Measurements from ENCODE around the gene CDC40.

CDC40 gene

GRCh38 chr6:110198561-110198960, 18.3 kb downstream of the CDC40 start:
- TF ChIP-seq CTCF (IDR thresholded peaks at IDR 0.05; ENCODE audit: borderline replicate concordance, extremely low read depth, low read length, poor library complexity, severe bottlenecking) (no peak), EZH2 (IDR thresholded peaks at IDR 0.05; ENCODE audit: borderline replicate concordance, low read depth, low read length, severe bottlenecking) (no peak)
- Histone ChIP-seq H3K79me2 (ENCODE audit: insufficient read depth, low read length) (peaks cover 31% of the 10 kb centered on the region), H3K9ac (ENCODE audit: low read depth, low read length) (no peak overlapping the region), H3K9me3 (ENCODE audit: insufficient read depth, low read length, severe bottlenecking) (no peaks in the 10 kb centered on the region), H3K4me3 (ENCODE audit: low read depth in 1 of 2, low read length in 2 of 2) (no peak overlapping the region), H3K27ac (ENCODE audit: low read length) (no peak overlapping the region), H4K20me1 (ENCODE audit: insufficient read depth, low read length) (peaks cover 15% of the 10 kb centered on the region; the same call in 1 of the 2 replicates), H2AFZ (ENCODE audit: low read depth, low read length) (no peak overlapping the region), H3K4me2 (ENCODE audit: insufficient read depth, low read length) (no peak overlapping the region), H3K4me1 (ENCODE audit: insufficient read depth, low read length) (no peaks in the 10 kb centered on the region), H3K36me3 (ENCODE audit: insufficient read depth, low read length) (peaks cover 15% of the 10 kb centered on the region; the same call in 1 of the 2 replicates), H3K27me3 (ENCODE audit: insufficient read depth, low read length, poor library complexity) (no peaks in the 10 kb centered on the region)
- DNase-seq (no peak), ATAC-seq (ENCODE audit: insufficient read depth, low read depth) (no peak)

GRCh38 chr6:110201151-110201884, 21.1 kb downstream of the CDC40 start:
- 0 out of 2 replicates have a peak, but pooled peaks cover 5% of the 10 kb centered on the region for H3K36me3 ChIP-seq (ENCODE audit: insufficient read depth, low read length)
- H4K20me1 ChIP-seq (ENCODE audit: insufficient read depth, low read length), result peaks cover 12% of the 10 kb centered on the region; the same call in 1 of the 2 replicates
- DNase-seq (no peak), ATAC-seq (ENCODE audit: insufficient read depth, low read depth) (no peak)
- no peak overlapping the region for H3K4me2 ChIP-seq (ENCODE audit: insufficient read depth, low read length)
- no peaks in the 10 kb centered on the region for H3K4me1 ChIP-seq (ENCODE audit: insufficient read depth, low read length)
- TF ChIP-seq CTCF (IDR thresholded peaks at IDR 0.05; ENCODE audit: borderline replicate concordance, extremely low read depth, low read length, poor library complexity, severe bottlenecking) (no peak), EZH2 (IDR thresholded peaks at IDR 0.05; ENCODE audit: borderline replicate concordance, low read depth, low read length, severe bottlenecking) (no peak)
- no peak overlapping the region for H3K4me3 ChIP-seq (ENCODE audit: low read depth in 1 of 2, low read length in 2 of 2)
- H3K9ac ChIP-seq (ENCODE audit: low read depth, low read length), result no peak overlapping the region
- H3K27me3 ChIP-seq (ENCODE audit: insufficient read depth, low read length, poor library complexity), result no peaks in the 10 kb centered on the region
- H2AFZ ChIP-seq (ENCODE audit: low read depth, low read length), result no peak overlapping the region
- peaks cover 25% of the 10 kb centered on the region for H3K79me2 ChIP-seq (ENCODE audit: insufficient read depth, low read length)
- no peaks in the 10 kb centered on the region for H3K9me3 ChIP-seq (ENCODE audit: insufficient read depth, low read length, severe bottlenecking)
- no peak overlapping the region for H3K27ac ChIP-seq (ENCODE audit: low read length)

GRCh38 chr6:110207652-110208051, 27.4 kb downstream of the CDC40 start:
- H3K9me3 ChIP-seq (ENCODE audit: insufficient read depth, low read length, severe bottlenecking), result no peaks in the 10 kb centered on the region
- no peaks in the 10 kb centered on the region for H3K27me3 ChIP-seq (ENCODE audit: insufficient read depth, low read length, poor library complexity)
- H4K20me1 ChIP-seq (ENCODE audit: insufficient read depth, low read length), result peaks cover 2% of the 10 kb centered on the region; the same call in 1 of the 2 replicates
- no peak for DNase-seq
- no peak overlapping the region for H3K4me2 ChIP-seq (ENCODE audit: insufficient read depth, low read length)
- H3K79me2 ChIP-seq (ENCODE audit: insufficient read depth, low read length), result peaks cover 3% of the 10 kb centered on the region; the same call in 1 of the 2 replicates
- no peak overlapping the region for H3K4me3 ChIP-seq (ENCODE audit: low read depth in 1 of 2, low read length in 2 of 2)
- no peak overlapping the region for H3K9ac ChIP-seq (ENCODE audit: low read depth, low read length)
- H3K36me3 ChIP-seq (ENCODE audit: insufficient read depth, low read length), result peaks cover 27% of the 10 kb centered on the region
- no peak overlapping the region for H2AFZ ChIP-seq (ENCODE audit: low read depth, low read length)
- no peaks in the 10 kb centered on the region for H3K4me1 ChIP-seq (ENCODE audit: insufficient read depth, low read length)
- no peak for ATAC-seq (ENCODE audit: insufficient read depth, low read depth)
- H3K27ac ChIP-seq (ENCODE audit: low read length), result no peak overlapping the region
- TF ChIP-seq EZH2 (IDR thresholded peaks at IDR 0.05; ENCODE audit: borderline replicate concordance, low read depth, low read length, severe bottlenecking) (no peak), CTCF (IDR thresholded peaks at IDR 0.05; ENCODE audit: borderline replicate concordance, extremely low read depth, low read length, poor library complexity, severe bottlenecking) (no peak)

Data from DND-41 (cell line).